Activated CD4-positive, alpha-beta T cell treated with anti-CD3 and anti-CD28 coated beads, Interleukin-2, amount 10 ng/mL, durations not matched to agents 7 days and 5 days (primary cell): Measurements from ENCODE around the gene S100A6. TPM values are rescaled to one million over a fixed set of nuclear protein-coding genes. Genes with fewer than 3 reads are reported as not detected.
"Not testable (repeated sequence)": the region's sequence is repeated elsewhere in the genome, so short reads cannot be mapped to it uniquely, and the experiment has no call there.

Source experiments
- CTCF ChIA-PET: fragments of 350-600 bp; sonication (Branson Sonifier 250); formaldehyde crosslinking; loops from one replicate; lab custom pipeline; 2021; ENCODE audit warnings: antibody characterized with exemption; lab: Charles Lee
- POLR2A ChIA-PET: fragments of 350-600 bp; sonication (Branson Sonifier 250); formaldehyde crosslinking; loops from one replicate; lab custom pipeline; 2021; ENCODE audit warnings: antibody characterized with exemption; lab: Charles Lee
- DNase-seq: peaks from one replicate; pipeline ENCODE4 v3.0.0-alpha.2; 2020
- H3K27ac Mint-ChIP-seq: one replicate; pipeline ENCODE4 v1.8.0; 2021; ENCODE audit warnings: mild to moderate bottlenecking, moderate library complexity, mixed read lengths
- H3K27me3 Mint-ChIP-seq: one replicate; pipeline ENCODE4 v1.8.0; 2021; ENCODE audit warnings: mixed read lengths
- H3K36me3 Mint-ChIP-seq: one replicate; pipeline ENCODE4 v1.8.0; 2021; ENCODE audit warnings: low read depth, mixed read lengths
- H3K4me1 Mint-ChIP-seq: one replicate; pipeline ENCODE4 v1.8.0; 2021; ENCODE audit warnings: mixed read lengths
- H3K4me3 Mint-ChIP-seq: one replicate; pipeline ENCODE4 v1.8.0; 2021; ENCODE audit warnings: mild to moderate bottlenecking, moderate library complexity, mixed read lengths
- H3K9me3 Mint-ChIP-seq: one replicate; pipeline ENCODE4 v1.8.0; 2021; ENCODE audit warnings: mixed read lengths
- total RNA-seq, 2 experiments: library from RNA; stranded (reverse); gene quantifications; one replicate each; pipeline ENCODE4 v1.2.3, GENCODE V29; 2021

The S100A6 gene
- total RNA-seq, 2 experiments from 2014 or later = 444 to 557 TPM

DNA sequence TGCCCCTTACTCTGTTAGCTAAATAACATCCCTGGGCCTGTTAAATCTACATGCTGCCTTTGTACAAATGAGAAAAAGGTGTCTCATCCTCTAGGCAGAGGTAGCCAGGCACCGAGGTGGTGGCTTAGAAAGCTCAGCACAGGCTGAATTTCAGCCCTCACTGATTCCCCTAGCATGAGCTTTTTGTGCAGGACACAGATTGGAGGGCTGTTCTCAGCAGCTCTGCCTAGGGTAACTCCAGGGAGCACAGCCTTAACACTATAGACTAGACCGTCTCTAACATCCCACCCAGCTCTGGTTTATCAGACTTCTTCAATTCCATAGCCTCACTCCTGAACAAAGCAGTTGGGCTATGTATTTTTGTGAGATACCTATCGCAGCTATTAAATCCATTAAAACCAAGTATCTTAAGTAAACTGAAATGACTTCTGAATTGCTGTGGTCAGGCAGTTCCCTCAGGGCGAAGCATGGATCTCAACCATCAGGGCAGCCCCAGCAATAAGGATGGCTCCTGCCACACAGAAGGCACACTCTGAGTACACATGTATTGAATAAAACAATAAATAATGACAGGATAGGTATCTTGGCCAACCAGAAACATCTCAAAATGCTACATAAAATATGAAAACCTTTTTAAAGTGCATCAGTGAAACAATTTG is 14.8 kb downstream of the S100A6 start:
- no peak for DNase-seq

DNA sequence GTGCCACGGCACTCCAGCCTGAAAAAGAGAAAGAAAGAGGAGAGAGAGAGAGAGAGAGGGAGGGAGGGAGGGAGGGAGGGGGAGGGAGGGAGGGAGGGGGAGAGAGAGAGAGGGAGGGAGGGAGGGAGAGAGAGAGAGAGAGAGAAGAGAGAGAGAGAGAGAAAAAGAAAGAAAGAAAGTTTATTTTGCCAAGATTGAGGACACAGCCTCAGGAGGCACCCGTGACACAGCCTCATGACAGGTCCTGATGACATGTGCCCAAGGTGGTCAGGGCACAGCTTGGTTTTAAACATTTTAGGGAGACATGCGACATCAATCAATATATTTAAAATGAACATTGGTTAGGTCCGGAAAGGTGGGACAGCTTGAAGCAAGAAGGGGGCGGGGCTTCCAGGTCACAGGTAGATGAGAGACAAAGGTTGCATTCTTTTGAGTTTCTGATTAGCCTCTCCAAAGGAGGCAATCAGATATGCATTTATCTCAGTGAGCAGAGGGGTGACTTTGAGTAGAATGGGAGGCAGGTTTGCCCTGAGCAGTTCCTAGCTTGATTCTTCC is 15.6 kb downstream of the S100A6 start:
- H3K4me3 Mint-ChIP-seq, H3K27ac Mint-ChIP-seq, H3K27me3 Mint-ChIP-seq, H3K9me3 Mint-ChIP-seq, DNase-seq, H3K36me3 Mint-ChIP-seq: not testable (repeated sequence)
- CTCF ChIA-PET = interaction anchor here (0.6 to 3.4 kb wide), 7 partner anchors 9 to 152 kb away, joined by 3 to 16 read pairs (median 8); no protein-coding TSS in a partner anchor
- POLR2A ChIA-PET = interaction anchor here (0.5 kb wide), 1 partner anchor 38 kb away, joined by 5 read pairs; no protein-coding TSS in a partner anchor
- peaks cover 28% of the 10 kb centered on the region for H3K4me1 Mint-ChIP-seq

More for the DNA sequence above, 14.8 kb downstream of the S100A6 start:
- POLR2A ChIA-PET = no interaction called here
- Mint-ChIP-seq H3K4me3 (no peak overlapping the region), H3K36me3 (peaks cover 2% of the 10 kb centered on the region), H3K27ac (no peak overlapping the region), H3K9me3 (no peaks in the 10 kb centered on the region), H3K4me1 (peaks cover 21% of the 10 kb centered on the region), H3K27me3 (no peaks in the 10 kb centered on the region)
- CTCF ChIA-PET = interaction anchor here (0.6 to 3.4 kb wide), 8 partner anchors 10 to 101 kb away, joined by 3 to 16 read pairs (median 6); partner anchors contain the start of gene S100A6

- no peak overlapping the region for H3K4me3 Mint-ChIP-seq
- H3K36me3 Mint-ChIP-seq = peaks cover 2% of the 10 kb centered on the region
- H3K27ac Mint-ChIP-seq = no peak overlapping the region
- H3K9me3 Mint-ChIP-seq = no peaks in the 10 kb centered on the region
- peaks cover 30% of the 10 kb centered on the region for H3K4me1 Mint-ChIP-seq
- no peak for DNase-seq
- POLR2A ChIA-PET = no interaction called here
- no peaks in the 10 kb centered on the region for H3K27me3 Mint-ChIP-seq
- CTCF ChIA-PET = interaction anchor here (0.6 to 3.2 kb wide), 3 partner anchors 13 to 213 kb away, joined by 3 to 16 read pairs (median 8); no protein-coding TSS in a partner anchor
These were observed 16.5 kb downstream of the S100A6 start for GRCh38 chr1:153519242-153519641.

GRCh38 chr1:153515504-153516394 is 20.0 kb downstream of the S100A6 start:
- DNase-seq = no peak
- Mint-ChIP-seq H3K27ac (peak overlapping the region; percentile 55), H3K4me3 (no peak overlapping the region), H3K36me3 (no peaks in the 10 kb centered on the region), H3K4me1 (peaks cover 42% of the 10 kb centered on the region), H3K9me3 (no peaks in the 10 kb centered on the region), H3K27me3 (no peaks in the 10 kb centered on the region)
- CTCF ChIA-PET = interaction anchor here (1.2 to 2.4 kb wide), 3 partner anchors 17 to 57 kb away, joined by 5 to 9 read pairs (median 7); no protein-coding TSS in a partner anchor
- POLR2A ChIA-PET = no interaction called here

DNA sequence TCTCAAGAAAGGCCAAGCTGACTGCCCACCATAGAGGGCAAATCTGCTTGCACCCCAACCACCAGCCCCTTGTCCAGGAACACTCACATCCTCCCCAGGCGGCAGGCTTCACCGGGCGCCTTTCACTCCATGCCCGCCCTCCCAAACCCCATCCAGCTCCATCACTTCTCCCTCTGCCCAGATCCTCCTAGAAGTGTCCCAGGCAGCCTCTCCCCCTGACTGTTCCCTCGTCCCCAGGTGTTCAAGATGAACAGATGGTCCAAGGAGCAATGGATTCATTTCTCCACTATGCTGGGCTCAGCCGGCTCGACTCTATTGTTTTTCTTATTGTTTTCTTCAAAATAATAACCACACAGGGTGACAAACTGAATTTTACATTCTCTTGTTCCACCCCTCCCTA is 22.1 kb downstream of the S100A6 start:
- ChIA-PET POLR2A (no interaction called here), CTCF (interaction anchor here (4.9 kb wide), 1 partner anchor 21 kb away, joined by 38 read pairs; the partner anchor contains the start of gene S100A6)
- H3K9me3 Mint-ChIP-seq = no peaks in the 10 kb centered on the region

GRCh38 chr1:153513023-153513422 is 22.8 kb downstream of the S100A6 start:
- ChIA-PET CTCF (interaction anchor here (0.6 to 4.9 kb wide), 2 partner anchors 22 to 82 kb away, joined by 4 to 38 read pairs; partner anchors contain the start of gene S100A6), POLR2A (no interaction called here)
- no peaks in the 10 kb centered on the region for H3K9me3 Mint-ChIP-seq
- no peak overlapping the region for H3K4me3 Mint-ChIP-seq
- peaks cover 40% of the 10 kb centered on the region for H3K4me1 Mint-ChIP-seq
- H3K27ac Mint-ChIP-seq = no peak overlapping the region
- no peak for DNase-seq
- no peaks in the 10 kb centered on the region for H3K36me3 Mint-ChIP-seq
- no peaks in the 10 kb centered on the region for H3K27me3 Mint-ChIP-seq

More for the DNA sequence above, 22.1 kb downstream of the S100A6 start:
- no peak overlapping the region for H3K27ac Mint-ChIP-seq
- H3K36me3 Mint-ChIP-seq = no peaks in the 10 kb centered on the region
- no peaks in the 10 kb centered on the region for H3K27me3 Mint-ChIP-seq
- H3K4me3 Mint-ChIP-seq = no peak overlapping the region
- no peak for DNase-seq
- H3K4me1 Mint-ChIP-seq = peaks cover 44% of the 10 kb centered on the region

GRCh38 chr1:153510984-153511410 is 24.8 kb downstream of the S100A6 start:
- Mint-ChIP-seq H3K4me1 (peaks cover 36% of the 10 kb centered on the region), H3K9me3 (no peaks in the 10 kb centered on the region), H3K27me3 (no peaks in the 10 kb centered on the region), H3K4me3 (no peak overlapping the region), H3K27ac (peak overlapping the region; percentile 38), H3K36me3 (no peaks in the 10 kb centered on the region)
- POLR2A ChIA-PET = no interaction called here
- CTCF ChIA-PET = interaction anchor here (0.7 to 4.9 kb wide), 20 partner anchors 9 to 271 kb away, joined by 3 to 38 read pairs (median 4); partner anchors contain the start of genes CHTOP, S100A2, S100A4 and S100A5
- peak; percentile 84 for DNase-seq

DNA sequence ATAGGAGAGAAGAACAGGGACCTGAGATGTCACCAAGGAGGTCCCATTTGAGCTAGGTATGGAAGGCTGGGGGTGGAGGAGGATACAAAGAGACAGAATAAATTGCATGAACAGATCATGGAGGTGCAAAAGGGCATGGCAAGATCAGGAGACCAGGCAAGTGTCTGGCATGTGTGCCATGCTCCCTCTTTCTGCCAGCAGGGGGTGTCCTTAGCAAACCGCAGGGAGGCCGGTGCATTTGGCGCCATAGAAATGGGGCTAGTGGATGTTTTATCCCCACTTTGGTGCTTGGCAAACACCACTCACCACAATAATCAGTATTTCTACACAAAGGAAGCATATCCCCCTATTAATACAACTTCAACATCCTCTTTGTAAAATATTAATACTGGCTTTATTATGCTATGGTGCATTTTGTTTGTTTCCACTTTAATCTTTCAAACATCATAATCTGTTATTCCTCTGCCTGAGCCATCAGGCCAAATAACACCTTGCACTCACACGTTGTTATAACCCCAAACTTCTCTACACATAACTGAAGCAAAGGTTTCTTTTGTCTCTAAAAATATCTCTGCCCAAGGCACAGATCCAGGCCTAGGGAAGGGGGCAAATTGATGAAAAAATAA is 25.9 kb downstream of the S100A6 start:
- ChIA-PET CTCF (interaction anchor here (1.1 to 4.9 kb wide), 9 partner anchors 9 to 210 kb away, joined by 3 to 38 read pairs (median 4); partner anchors contain the start of genes S100A2 and S100A6), POLR2A (no interaction called here)
- Mint-ChIP-seq H3K27me3 (no peaks in the 10 kb centered on the region), H3K27ac (no peak overlapping the region), H3K36me3 (no peaks in the 10 kb centered on the region), H3K9me3 (no peaks in the 10 kb centered on the region), H3K4me3 (no peak overlapping the region), H3K4me1 (peaks cover 27% of the 10 kb centered on the region)
- DNase-seq = peak; percentile 73

DNA sequence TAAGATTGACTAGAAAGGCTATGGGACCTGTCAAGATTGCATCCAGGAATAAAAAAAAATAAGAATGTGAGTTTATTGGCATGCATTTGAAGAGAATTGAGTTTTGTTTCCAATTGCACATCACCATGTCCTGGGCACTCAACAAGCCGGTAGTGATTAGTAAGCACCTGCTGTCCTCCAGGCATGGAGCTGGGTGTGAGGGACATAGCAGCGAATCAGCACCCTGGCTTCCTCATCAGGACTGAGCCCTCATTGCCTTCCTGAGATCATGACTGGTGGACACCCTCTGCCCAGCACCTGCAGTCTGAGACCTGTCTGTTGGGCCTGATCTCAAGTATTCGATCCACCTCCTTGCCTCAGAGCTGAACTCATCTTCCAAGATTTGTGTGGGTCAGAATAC is 26.8 kb downstream of the S100A6 start:
- ChIA-PET POLR2A (no interaction called here), CTCF (interaction anchor here (0.5 to 4.9 kb wide), 8 partner anchors 8 to 140 kb away, joined by 3 to 38 read pairs (median 4); partner anchors contain the start of genes S100A2 and S100A6)
- H3K36me3 Mint-ChIP-seq = no peaks in the 10 kb centered on the region
- no peak for DNase-seq
- H3K27ac Mint-ChIP-seq = no peak overlapping the region
- H3K27me3 Mint-ChIP-seq = no peaks in the 10 kb centered on the region
- H3K4me3 Mint-ChIP-seq = no peak overlapping the region
- H3K4me1 Mint-ChIP-seq = peaks cover 24% of the 10 kb centered on the region
- H3K9me3 Mint-ChIP-seq = no peaks in the 10 kb centered on the region

- no peaks in the 10 kb centered on the region for H3K36me3 Mint-ChIP-seq
- H3K9me3 Mint-ChIP-seq = no peaks in the 10 kb centered on the region
- no peaks in the 10 kb centered on the region for H3K27me3 Mint-ChIP-seq
- no peak overlapping the region for H3K27ac Mint-ChIP-seq
- CTCF ChIA-PET = interaction anchor here (0.5 to 0.8 kb wide), 3 partner anchors 16 to 972 kb away, joined by 3 to 4 read pairs (median 3); no protein-coding TSS in a partner anchor
- no peak overlapping the region for H3K4me3 Mint-ChIP-seq
- no peak for DNase-seq
- H3K4me1 Mint-ChIP-seq = peaks cover 19% of the 10 kb centered on the region
- POLR2A ChIA-PET = no interaction called here
These were observed 27.7 kb downstream of the S100A6 start for GRCh38 chr1:153507926-153508583.

- no peaks in the 10 kb centered on the region for H3K27me3 Mint-ChIP-seq
- H3K4me3 Mint-ChIP-seq = no peak overlapping the region
- ChIA-PET POLR2A (no interaction called here), CTCF (no interaction called here)
- no peaks in the 10 kb centered on the region for H3K9me3 Mint-ChIP-seq
- peaks cover 17% of the 10 kb centered on the region for H3K4me1 Mint-ChIP-seq
- DNase-seq = no peak
- no peaks in the 10 kb centered on the region for H3K36me3 Mint-ChIP-seq
- H3K27ac Mint-ChIP-seq = no peak overlapping the region
These were observed 28.9 kb downstream of the S100A6 start for GRCh38 chr1:153506831-153507413.
